Measurements from ENCODE around the gene ZFYVE28. TPM values are rescaled to one million over a fixed set of nuclear protein-coding genes. Genes with fewer than 3 reads are reported as not detected.

The ZFYVE28 gene
- total RNA-seq (2022; extraction: Qiagen RNA extraction; ENCODE audit: low read depth), result 2.7 to 3.7 TPM (median 3.0 TPM) in 5 replicates

DNA sequence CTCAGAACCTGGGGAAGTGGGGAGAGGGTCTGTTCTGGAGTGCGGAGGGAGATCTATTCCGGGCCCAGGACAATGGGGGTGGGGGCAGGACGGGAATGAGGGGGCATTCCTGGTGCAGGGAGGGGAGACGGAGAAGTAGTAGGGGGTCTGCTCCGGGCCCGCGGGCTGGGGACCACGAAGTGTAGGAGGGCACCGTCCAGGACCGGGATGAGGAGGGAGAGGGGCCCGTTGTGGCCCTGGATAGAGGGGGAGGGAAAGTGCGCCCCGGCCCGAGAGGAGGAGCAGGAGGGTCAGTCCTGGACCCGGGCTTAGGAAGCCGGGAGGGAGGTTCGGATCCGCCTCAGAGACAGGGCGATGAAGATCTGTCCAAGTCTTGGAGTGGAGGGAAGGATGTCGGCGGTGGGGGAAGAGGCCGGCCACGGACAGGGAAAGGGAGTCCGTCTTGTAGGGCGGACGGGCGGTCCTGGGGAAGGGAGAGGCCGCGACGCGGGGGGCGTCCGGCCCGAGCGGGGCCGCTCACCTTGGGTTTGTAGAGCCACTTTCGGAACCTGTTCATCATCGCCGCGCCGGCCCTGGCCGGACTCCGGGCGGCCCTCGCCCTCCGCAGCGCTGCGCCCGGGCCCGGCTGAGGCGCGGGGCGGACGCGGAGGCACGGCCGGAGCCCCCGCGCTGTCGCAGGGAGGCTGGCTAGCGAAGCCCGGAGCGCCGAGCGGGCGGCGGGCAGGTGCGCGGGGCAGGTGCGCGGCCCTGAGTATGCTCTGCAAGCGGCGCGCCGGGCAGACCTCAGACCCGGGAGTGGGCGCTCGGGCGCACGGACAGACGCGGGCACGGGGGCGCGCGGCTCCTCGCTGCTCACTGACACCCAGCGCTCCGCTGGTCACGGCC lies at the start of gene ZFYVE28:
ZFYVE28 (minus strand) TSS at position 881 of the 885 bp plus-strand sequence; CDS start at position 559, 322 bp downstream.

DNA sequence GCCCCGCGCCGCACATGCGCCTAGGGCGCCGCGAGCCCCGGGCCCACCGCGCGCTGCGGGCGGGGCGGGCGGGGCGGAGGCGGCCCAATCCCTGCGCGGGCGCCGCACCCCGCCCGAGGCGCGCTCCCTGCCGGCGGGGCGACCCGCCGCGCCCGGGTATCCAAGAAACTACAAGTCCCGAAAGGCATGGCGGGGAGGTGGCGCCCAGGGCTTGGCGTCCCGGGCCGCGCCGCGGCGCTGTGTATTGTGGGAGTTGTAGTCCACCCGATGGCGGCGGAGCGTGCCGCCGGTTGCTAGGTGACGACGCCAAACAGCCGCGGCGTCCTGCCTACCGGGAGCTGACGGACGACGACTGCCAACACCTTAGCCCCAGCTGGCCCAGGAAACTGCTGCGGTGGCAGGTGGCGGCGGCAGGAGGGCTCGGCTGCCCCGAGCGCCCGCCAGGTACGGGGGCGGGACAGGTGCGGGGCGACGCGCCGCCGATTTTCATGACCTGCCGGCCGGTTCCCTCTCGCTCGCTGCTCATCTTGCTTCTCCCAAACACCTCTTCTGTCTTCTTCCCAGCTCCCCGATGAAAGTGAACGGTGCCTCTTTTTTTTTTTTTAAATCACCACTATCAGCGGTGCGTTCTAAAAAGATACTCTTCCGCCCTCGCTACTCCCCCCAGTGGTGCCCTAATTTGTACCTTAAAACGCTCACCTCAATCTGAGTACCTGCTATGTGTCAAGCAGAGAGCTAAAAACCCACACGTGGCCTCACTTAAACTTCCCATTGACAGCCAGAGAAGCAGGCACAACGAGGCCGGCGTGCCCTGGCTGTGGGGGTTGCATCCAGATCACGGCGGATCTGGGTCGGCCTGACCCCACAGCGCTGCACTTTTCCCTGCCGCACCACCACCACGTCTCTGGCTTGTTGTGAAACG lies 466 bp upstream of the ZFYVE28 start, which contains the start of gene CFAP99:
CFAP99 (plus strand) TSS at position 306 of the 922 bp plus-strand sequence.

DNA sequence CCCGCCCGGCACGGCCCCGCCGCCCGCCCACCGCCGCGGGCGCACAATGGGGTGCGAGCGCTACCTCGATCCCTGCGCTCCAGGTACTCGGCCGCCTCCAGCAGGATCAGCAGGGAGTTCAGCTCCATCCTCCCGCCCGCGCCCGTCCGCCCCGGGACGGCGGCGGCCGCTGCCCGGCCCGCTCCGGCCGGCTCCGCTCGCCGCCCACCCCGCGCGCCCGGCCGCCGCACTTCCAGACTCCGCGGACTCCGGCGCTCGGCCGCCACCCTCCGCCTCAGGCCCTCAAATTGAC lies 156.6 kb downstream of the ZFYVE28 start, which contains the start of gene MXD4:
MXD4 (minus strand) TSS at position 257 of the 292 bp plus-strand sequence; CDS start at position 128, 129 bp downstream.

GRCh38 chr4:2241410-2242353 lies 176.8 kb downstream of the ZFYVE28 start, which contains the start of the genes HAUS3 and POLN:
HAUS3 (minus strand) TSS chr4:2242121; CDS start chr4:2240946, 1,175 bp downstream.
POLN (minus strand) TSS chr4:2242121; CDS start chr4:2229231, 12,890 bp downstream.

Other genes starting within 250 kb of the ZFYVE28 start
- gene HAUS3, start 176.5 kb downstream of the ZFYVE28 start, total RNA-seq (2022; extraction: Qiagen RNA extraction; ENCODE audit: low read depth), result 5.7 to 8.2 TPM (median 7.8 TPM) in 5 replicates
- 0.37 to 0.92 TPM (median 0.70 TPM) in 5 replicates for gene POLN, start 176.5 kb downstream of the ZFYVE28 start, total RNA-seq (2022; extraction: Qiagen RNA extraction; ENCODE audit: low read depth)
- 13.3 to 19.9 TPM (median 17.2 TPM) in 5 replicates for gene MXD4, start 156.5 kb downstream of the ZFYVE28 start, total RNA-seq (2022; extraction: Qiagen RNA extraction; ENCODE audit: low read depth)
- gene CFAP99, start 310 bp upstream of the ZFYVE28 start, total RNA-seq (2022; extraction: Qiagen RNA extraction; ENCODE audit: low read depth), result 0.06 to 0.38 TPM (median 0.16 TPM) in 5 replicates
- gene RNF4, start 50.5 kb upstream of the ZFYVE28 start, total RNA-seq (2022; extraction: Qiagen RNA extraction; ENCODE audit: low read depth), result 64.3 to 77.0 TPM (median 65.0 TPM) in 5 replicates
- gene FAM193A, start 118.0 kb upstream of the ZFYVE28 start, total RNA-seq (2022; extraction: Qiagen RNA extraction; ENCODE audit: low read depth), result 7.5 to 8.5 TPM (median 8.5 TPM) in 5 replicates